ENCODE measurements around the gene UCHL5.

Gene UCHL5

GRCh38 chr1:192978195-192978710 is 80.9 kb downstream of the UCHL5 start:
- Histone ChIP-seq H2AFZ (no peak overlapping the region), H3K9ac (no peak overlapping the region), H3K4me1 (no peaks in the 10 kb centered on the region), H3K27ac (no peak overlapping the region), H3K4me3 (ENCODE audit: low read depth, low read length) (no peak overlapping the region), H3K27me3 (ENCODE audit: control insufficient read depth, insufficient read depth, low read length) (no peaks in the 10 kb centered on the region), H3K79me2 (no peaks in the 10 kb centered on the region), H3K4me2 (ENCODE audit: low read length) (no peak overlapping the region), H3K9me3 (ENCODE audit: control insufficient read depth, low read length) (no peaks in the 10 kb centered on the region), H3K36me3 (ENCODE audit: control insufficient read depth, insufficient read depth, low read length) (no peaks in the 10 kb centered on the region)
- no peak for TF ChIP-seq CTCF (IDR thresholded peaks at IDR 0.05)

DNA sequence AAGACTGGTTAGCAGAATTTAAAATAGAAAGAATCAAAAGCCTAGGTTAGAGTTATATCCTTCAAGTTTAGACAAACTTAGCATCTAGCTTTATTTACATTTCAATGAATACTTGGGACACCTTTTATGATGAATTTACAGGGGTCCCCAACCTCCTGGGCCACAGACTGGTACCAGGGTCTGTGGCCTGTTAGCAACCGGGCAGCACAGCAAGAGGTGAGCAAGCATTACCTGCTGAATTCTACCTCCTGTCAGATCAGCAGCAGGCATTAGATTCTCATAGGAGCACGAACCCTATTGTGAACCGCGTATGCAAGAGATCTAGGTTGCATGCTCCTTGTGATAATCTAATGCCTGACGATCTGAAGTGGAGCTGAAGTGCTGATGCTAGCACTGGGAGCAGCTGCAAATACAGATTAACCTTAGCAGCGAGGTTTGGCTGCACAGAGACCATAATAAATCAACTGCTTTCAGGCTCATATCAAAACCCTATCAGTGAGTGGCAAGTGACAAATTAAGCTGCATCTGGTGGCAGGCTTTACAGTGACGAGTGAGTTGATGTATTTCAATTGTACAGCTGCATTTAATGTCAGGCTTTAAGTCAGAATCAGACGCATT is 82.0 kb downstream of the UCHL5 start:
- Histone ChIP-seq H3K4me1 (no peaks in the 10 kb centered on the region), H3K4me3 (ENCODE audit: low read depth, low read length) (no peak overlapping the region), H2AFZ (no peak overlapping the region), H3K27me3 (ENCODE audit: control insufficient read depth, insufficient read depth, low read length) (no peaks in the 10 kb centered on the region), H3K36me3 (ENCODE audit: control insufficient read depth, insufficient read depth, low read length) (no peaks in the 10 kb centered on the region), H3K27ac (no peak overlapping the region), H3K9ac (no peak overlapping the region), H3K79me2 (no peaks in the 10 kb centered on the region), H3K4me2 (ENCODE audit: low read length) (no peak overlapping the region), H3K9me3 (ENCODE audit: control insufficient read depth, low read length) (no peaks in the 10 kb centered on the region)
- no peak for TF ChIP-seq CTCF (IDR thresholded peaks at IDR 0.05)

DNA sequence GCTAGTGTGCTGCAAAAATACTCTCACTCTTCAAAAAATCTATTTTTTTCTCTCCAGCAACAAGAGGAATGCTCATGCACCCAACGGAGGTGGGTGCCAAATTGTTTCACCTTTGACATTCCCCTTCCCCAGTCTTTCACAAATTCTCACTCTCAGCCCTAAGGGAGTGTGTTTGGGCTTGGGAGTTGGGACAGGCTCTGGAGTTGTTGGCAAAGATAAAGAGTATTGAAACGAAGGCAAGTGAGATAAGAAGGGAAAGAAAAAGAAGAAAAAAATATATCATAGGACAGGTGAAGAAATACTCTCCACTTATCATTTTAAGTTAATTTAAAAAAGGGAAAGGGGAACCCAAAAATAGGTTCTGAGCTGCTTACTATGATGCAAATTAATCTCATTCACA is 82.6 kb downstream of the UCHL5 start:
- no peaks in the 10 kb centered on the region for H3K79me2 ChIP-seq

GRCh38 chr1:192974701-192975100 is 84.5 kb downstream of the UCHL5 start:
- H3K9me3 ChIP-seq (ENCODE audit: control insufficient read depth, low read length) = no peaks in the 10 kb centered on the region
- H3K4me2 ChIP-seq (ENCODE audit: low read length) = no peak overlapping the region
- H3K9ac ChIP-seq = no peak overlapping the region
- no peak overlapping the region for H3K4me3 ChIP-seq (ENCODE audit: low read depth, low read length)
- no peak for TF ChIP-seq CTCF (IDR thresholded peaks at IDR 0.05)
- no peak overlapping the region for H2AFZ ChIP-seq
- no peaks in the 10 kb centered on the region for H3K4me1 ChIP-seq
- H3K27me3 ChIP-seq (ENCODE audit: control insufficient read depth, insufficient read depth, low read length) = no peaks in the 10 kb centered on the region
- H3K27ac ChIP-seq = no peak overlapping the region
- no peaks in the 10 kb centered on the region for H3K79me2 ChIP-seq
- H3K36me3 ChIP-seq (ENCODE audit: control insufficient read depth, insufficient read depth, low read length) = no peaks in the 10 kb centered on the region

More for the DNA sequence above, 82.6 kb downstream of the UCHL5 start:
- Histone ChIP-seq H3K9ac (no peak overlapping the region), H3K27ac (no peak overlapping the region), H3K4me1 (no peaks in the 10 kb centered on the region), H2AFZ (no peak overlapping the region), H3K4me3 (ENCODE audit: low read depth, low read length) (no peak overlapping the region), H3K36me3 (ENCODE audit: control insufficient read depth, insufficient read depth, low read length) (no peaks in the 10 kb centered on the region), H3K4me2 (ENCODE audit: low read length) (no peak overlapping the region), H3K9me3 (ENCODE audit: control insufficient read depth, low read length) (no peaks in the 10 kb centered on the region), H3K27me3 (ENCODE audit: control insufficient read depth, insufficient read depth, low read length) (no peaks in the 10 kb centered on the region)
- TF ChIP-seq CTCF (IDR thresholded peaks at IDR 0.05) = no peak

DNA sequence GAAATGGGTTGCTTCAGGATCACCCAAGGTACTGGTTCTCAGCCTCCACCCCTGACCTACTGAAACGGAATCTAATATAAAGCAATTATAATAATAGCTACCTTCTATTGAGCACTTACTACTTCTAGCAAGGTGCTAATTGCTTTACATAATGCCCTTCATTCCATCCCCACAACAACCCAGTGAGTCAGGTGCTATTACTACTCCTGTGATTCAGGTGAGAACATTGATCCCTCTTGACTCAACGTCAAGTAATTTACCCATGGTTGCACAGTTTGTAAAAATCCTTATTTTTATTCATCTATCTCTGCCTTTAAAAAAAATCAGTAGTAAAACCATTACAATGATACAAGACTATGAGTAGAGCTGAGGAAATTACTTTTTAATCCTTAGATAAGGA is 85.2 kb downstream of the UCHL5 start:
- Histone ChIP-seq H3K4me2 (ENCODE audit: low read length) (no peak overlapping the region), H3K4me1 (no peaks in the 10 kb centered on the region), H3K27ac (no peak overlapping the region), H3K36me3 (ENCODE audit: control insufficient read depth, insufficient read depth, low read length) (no peaks in the 10 kb centered on the region), H3K9me3 (ENCODE audit: control insufficient read depth, low read length) (no peaks in the 10 kb centered on the region), H2AFZ (no peak overlapping the region), H3K9ac (no peak overlapping the region), H3K79me2 (no peaks in the 10 kb centered on the region), H3K27me3 (ENCODE audit: control insufficient read depth, insufficient read depth, low read length) (no peaks in the 10 kb centered on the region), H3K4me3 (ENCODE audit: low read depth, low read length) (no peak overlapping the region)
- no peak for TF ChIP-seq CTCF (IDR thresholded peaks at IDR 0.05)
